ENCODE data around the gene MSI2.

Gene MSI2

DNA sequence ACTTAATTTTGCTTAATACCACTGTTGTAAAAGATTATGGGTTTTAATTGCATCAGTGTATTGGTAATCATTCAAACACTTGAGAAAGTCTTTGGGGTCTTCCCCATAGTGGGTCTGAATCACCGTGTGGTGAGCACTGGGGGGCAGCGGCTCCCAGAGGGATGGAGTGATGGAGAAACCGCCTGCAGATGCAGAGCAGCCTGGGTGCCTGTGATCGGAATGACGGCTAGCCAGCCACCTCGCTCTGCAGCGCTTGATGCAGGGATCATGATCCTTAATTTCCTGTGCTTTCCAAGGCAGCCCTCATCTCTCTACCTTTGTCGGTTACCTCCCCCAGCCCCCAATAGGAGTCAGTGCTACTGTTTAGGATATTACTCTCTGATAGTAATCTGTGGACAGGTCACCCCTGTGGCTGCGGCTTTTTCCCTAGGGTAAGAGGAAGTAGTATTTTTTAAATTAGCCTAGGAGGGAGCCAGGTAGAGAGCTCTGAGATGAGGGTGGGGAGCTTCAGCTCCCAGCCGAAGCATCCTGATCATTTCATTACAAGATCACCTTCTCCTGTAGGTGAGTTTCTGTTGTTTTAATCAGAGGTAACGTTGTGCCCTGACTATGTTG, 135.6 kb downstream of the MSI2 start:
- TF ChIP-seq, protein P1, sequence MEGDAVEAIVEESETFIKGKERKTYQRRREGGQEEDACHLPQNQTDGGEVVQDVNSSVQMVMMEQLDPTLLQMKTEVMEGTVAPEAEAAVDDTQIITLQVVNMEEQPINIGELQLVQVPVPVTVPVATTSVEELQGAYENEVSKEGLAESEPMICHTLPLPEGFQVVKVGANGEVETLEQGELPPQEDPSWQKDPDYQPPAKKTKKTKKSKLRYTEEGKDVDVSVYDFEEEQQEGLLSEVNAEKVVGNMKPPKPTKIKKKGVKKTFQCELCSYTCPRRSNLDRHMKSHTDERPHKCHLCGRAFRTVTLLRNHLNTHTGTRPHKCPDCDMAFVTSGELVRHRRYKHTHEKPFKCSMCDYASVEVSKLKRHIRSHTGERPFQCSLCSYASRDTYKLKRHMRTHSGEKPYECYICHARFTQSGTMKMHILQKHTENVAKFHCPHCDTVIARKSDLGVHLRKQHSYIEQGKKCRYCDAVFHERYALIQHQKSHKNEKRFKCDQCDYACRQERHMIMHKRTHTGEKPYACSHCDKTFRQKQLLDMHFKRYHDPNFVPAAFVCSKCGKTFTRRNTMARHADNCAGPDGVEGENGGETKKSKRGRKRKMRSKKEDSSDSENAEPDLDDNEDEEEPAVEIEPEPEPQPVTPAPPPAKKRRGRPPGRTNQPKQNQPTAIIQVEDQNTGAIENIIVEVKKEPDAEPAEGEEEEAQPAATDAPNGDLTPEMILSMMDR (IDR thresholded peaks at IDR 0.05; ENCODE audit: insufficient read depth, low read depth, low read length, missing control alignments), result no peak
- DNase-seq (ENCODE audit: low read depth), result no peak
- no peak overlapping the region for H3K4me3 ChIP-seq (ENCODE audit: low read length)

DNA sequence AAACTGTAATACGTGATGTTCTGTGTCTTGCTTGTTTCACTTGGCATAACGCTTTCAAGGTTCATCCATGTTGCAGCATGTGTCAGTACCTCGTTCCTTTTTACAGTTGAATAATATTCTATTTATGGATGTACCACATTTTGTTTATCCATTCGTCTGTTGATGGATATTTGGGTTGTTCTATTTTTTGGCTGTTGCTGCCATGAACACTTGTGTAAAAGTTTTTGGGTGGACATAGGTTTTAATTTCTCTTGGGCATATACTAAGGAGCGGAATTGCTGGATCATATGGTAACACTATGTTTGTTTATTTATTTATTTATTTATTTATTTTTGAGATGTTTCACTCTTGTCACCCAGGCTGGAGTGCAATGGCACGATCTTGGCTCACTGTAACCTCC, 137.0 kb downstream of the MSI2 start:
- TF ChIP-seq, protein P1 (IDR thresholded peaks at IDR 0.05; ENCODE audit: insufficient read depth, low read depth, low read length, missing control alignments), result no peak
- H3K4me3 ChIP-seq (ENCODE audit: low read length), result no peak overlapping the region
- DNase-seq (ENCODE audit: low read depth), result no peak

DNA sequence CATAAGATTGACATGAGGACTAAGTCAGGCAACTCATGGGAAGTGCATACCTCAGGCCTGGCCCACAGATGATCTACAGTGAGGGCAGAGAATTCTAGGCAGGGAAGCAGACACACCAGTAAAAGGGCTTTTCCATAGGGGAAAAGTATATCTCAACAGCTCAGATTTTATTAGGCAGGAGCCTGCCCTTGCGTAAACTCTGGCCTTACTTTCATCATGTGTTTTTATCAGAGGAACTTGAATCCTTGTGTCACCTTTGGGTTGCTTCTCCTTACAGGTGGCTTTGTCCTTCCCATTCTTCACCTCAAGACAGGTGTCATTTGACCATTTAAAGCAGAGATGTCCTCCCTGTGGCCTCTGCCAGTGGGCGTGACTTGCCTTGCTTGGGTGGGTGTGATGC, 138.1 kb downstream of the MSI2 start:
- no peak for DNase-seq (ENCODE audit: low read depth)
- H3K4me3 ChIP-seq (ENCODE audit: low read length), result no peak overlapping the region
- TF ChIP-seq, protein P1 (IDR thresholded peaks at IDR 0.05; ENCODE audit: insufficient read depth, low read depth, low read length, missing control alignments), result no peak

DNA sequence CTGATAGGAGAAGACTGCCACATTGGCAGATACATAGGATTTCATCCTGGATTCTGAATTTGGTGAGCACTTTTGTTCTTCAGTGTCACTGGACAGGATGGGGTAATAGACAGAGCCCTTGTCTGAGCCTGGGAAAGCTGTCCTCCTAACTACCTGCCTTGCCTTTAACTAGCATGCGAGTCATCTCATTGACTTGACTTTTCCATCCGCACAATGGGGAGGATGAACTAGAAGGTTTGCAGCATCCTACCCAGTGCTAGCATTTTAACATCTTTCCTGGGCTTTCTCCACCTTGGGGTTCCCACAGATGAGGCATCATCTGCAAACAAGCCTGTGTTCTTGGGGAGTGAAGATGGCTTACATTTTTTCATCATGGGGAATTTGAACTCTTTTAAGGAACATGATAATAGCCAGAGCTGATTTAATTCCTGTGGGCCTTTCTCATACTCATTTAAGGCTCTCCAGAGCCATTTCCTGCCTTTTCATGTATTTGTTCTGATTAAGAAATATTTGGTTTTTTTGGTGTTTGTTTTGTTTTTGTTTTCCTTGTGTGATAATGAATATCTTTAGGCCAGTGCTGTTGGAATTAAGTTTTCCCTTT, 139.5 kb downstream of the MSI2 start:
- TF ChIP-seq, protein P1 (IDR thresholded peaks at IDR 0.05; ENCODE audit: insufficient read depth, low read depth, low read length, missing control alignments), result no peak
- H3K4me3 ChIP-seq (ENCODE audit: low read length), result no peak overlapping the region
- DNase-seq (ENCODE audit: low read depth), result no peak

DNA sequence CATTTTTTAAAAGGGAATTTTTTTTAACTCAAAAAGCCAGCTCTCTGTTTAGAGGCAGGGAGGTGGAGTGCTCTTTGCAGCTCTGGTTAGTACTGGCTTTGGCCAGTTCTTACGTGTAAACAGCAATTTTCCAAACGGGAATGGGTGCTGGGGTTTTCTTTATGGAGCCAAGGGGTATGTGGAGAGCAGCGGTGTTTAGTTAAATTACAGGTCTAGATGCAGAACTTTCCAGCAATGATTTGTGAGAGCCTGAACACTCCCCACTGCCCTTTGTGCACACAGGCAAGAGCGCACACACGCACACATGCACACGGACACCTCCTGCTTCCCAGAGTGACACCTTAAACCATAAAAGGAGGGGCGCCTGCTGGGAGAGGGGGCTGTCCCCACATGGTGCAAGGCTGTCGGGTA, 140.2 kb downstream of the MSI2 start:
- TF ChIP-seq, protein P1 (IDR thresholded peaks at IDR 0.05; ENCODE audit: insufficient read depth, low read depth, low read length, missing control alignments), result no peak
- DNase-seq (ENCODE audit: low read depth), result no peak
- H3K4me3 ChIP-seq (ENCODE audit: low read length), result no peak overlapping the region

DNA sequence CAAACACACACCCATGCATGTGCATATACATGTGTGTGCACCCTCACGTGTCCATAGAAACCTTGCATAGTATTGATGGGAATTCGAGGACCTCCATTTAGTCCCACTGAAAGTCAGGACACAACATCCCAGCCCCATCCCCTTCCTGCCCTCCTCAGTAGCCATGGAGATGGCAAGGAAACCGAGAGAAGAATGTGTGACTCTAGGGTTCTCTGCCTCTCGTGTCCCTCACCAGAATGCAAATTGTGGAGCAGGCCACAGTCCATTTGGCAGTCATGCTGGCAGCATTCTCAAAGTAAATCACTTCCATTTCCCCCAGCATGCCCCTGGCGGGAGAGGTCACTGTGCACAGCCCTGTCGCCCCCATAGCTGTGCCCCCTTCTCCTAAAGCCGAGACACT, 141.1 kb downstream of the MSI2 start:
- TF ChIP-seq, protein P1 (IDR thresholded peaks at IDR 0.05; ENCODE audit: insufficient read depth, low read depth, low read length, missing control alignments), result no peak
- no peak for DNase-seq (ENCODE audit: low read depth)
- no peak overlapping the region for H3K4me3 ChIP-seq (ENCODE audit: low read length)

DNA sequence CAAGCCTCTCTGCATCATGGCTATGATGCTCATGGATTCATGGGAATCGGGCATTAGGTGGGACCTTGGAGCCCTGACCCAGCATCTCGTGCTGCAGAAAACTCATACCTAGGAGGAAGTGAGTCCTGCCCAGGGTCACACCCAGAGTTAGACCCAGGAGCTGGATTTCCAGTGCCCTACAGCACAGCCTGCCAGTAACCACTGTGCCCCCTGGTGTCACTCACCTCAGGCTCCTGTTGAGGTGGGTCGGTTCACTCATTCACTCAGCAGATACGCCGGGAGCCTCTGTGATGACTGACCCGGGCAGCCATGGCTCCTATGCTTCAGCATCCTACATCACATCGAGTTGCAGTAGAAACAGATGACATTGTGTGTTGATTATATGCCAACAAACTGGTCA, 143.4 kb downstream of the MSI2 start:
- TF ChIP-seq, protein P1 (IDR thresholded peaks at IDR 0.05; ENCODE audit: insufficient read depth, low read depth, low read length, missing control alignments), result no peak
- H3K4me3 ChIP-seq (ENCODE audit: low read length), result no peak overlapping the region
- no peak for DNase-seq (ENCODE audit: low read depth)

Data from epithelial cell of esophagus (primary cell).